ENCODE results near the gene RIBC2.

DNA sequence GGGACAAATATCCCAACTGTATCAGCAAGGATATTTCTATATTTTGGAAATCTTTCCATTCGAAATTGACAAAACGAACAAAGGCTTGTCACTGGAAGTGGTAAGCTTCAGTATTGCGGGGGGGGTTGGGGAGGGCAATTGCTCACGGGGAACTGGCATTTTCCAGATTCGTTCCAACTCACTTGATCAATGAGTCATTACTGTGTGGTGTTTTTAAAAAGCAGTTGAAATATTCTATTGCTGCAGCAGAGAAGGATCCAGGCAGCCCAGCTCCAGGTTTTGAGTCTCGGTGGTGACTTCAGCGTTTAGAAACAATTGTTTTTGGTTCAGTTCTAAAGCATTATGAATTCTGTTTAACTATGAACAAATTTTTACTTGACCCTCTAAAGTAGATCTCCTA, 55.4 kb downstream of the RIBC2 start:
- TF ChIP-seq EP300 (IDR thresholded peaks at IDR 0.05; ENCODE audit: borderline replicate concordance in 1 of 2, low read depth in 1 of 2, low read length in 1 of 2) = peak in 1 of 2 experiments; percentile 24; a peak in 1 of 4 replicates
- no peak for TF ChIP-seq TEAD4 (IDR thresholded peaks at IDR 0.05; ENCODE audit: borderline replicate concordance, insufficient read depth)
- no peak for TF ChIP-seq RCOR1 (IDR thresholded peaks at IDR 0.05; ENCODE audit: low read length)

All from SK-N-SH (cell line).